ENCODE measurements around the gene YIPF2. TPM values are rescaled to one million over a fixed set of nuclear protein-coding genes. Genes with fewer than 3 reads are reported as not detected.

The YIPF2 gene
- total RNA-seq, 1 donor from 2014 or later: 68.4 TPM

DNA sequence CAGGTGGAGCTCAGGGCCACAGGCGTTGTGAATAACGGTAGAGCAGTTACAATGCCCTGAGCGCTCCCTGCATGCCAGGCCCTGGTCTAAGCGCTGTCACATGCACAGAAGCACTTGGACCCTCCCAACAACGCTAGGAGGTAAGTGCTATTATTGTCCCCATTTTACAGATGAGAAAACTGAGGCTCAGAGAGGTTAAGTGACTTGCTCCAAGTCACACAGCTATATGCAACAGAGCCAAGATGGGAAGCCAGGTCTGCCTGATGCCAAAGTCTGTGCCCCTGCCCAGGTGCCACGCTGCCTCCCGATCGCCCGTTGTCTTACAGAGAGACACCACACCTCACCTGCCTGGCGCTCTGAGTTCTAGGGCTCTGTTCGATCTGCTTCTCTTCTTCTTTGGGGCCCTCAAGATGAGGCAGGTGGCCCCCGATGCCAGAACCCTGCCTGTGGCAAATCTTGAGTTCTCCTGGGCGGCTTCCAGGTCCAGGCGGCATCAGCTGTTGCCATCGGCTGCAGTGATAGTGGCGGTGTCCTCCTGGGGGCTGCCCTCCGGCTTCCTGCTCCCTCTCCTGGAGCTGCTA is 20.0 kb downstream of the YIPF2 start:
- Mint-ChIP-seq H3K4me3 (ENCODE audit: unreplicated experiment) (no peak overlapping the region), H3K4me1 (ENCODE audit: unreplicated experiment) (no peaks in the 10 kb centered on the region), H3K36me3 (ENCODE audit: unreplicated experiment) (peaks cover 30% of the 10 kb centered on the region), H3K27ac (ENCODE audit: unreplicated experiment) (no peak overlapping the region), H3K27me3 (ENCODE audit: unreplicated experiment) (no peaks in the 10 kb centered on the region), H3K9me3 (ENCODE audit: unreplicated experiment) (no peaks in the 10 kb centered on the region)
- no peak for DNase-seq (ENCODE audit: extremely low spot score, unreplicated experiment)
- TF ChIP-seq, protein P1, sequence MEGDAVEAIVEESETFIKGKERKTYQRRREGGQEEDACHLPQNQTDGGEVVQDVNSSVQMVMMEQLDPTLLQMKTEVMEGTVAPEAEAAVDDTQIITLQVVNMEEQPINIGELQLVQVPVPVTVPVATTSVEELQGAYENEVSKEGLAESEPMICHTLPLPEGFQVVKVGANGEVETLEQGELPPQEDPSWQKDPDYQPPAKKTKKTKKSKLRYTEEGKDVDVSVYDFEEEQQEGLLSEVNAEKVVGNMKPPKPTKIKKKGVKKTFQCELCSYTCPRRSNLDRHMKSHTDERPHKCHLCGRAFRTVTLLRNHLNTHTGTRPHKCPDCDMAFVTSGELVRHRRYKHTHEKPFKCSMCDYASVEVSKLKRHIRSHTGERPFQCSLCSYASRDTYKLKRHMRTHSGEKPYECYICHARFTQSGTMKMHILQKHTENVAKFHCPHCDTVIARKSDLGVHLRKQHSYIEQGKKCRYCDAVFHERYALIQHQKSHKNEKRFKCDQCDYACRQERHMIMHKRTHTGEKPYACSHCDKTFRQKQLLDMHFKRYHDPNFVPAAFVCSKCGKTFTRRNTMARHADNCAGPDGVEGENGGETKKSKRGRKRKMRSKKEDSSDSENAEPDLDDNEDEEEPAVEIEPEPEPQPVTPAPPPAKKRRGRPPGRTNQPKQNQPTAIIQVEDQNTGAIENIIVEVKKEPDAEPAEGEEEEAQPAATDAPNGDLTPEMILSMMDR (IDR thresholded peaks at IDR 0.05): no peak

DNA sequence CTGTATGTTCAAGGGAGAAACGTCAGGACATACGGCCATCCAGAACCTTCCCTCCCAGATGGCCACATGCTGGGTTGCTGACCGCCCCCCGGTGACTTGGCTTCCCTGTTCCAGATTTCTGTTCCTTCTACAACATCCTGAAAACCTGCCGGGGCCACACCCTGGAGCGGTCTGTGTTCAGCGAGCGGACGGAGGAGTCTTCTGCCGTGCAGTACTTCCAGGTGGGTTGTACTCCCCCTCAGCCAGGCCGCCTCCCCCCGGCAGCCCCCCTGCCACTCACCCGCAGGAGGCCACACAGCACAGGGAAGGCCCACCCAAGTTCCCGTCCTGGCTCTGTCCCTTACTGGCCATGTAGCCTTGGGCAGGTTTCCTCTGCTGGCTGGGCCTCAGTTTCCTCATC is 20.5 kb downstream of the YIPF2 start:
- Mint-ChIP-seq H3K4me1 (ENCODE audit: unreplicated experiment) (no peaks in the 10 kb centered on the region), H3K27ac (ENCODE audit: unreplicated experiment) (no peak overlapping the region), H3K36me3 (ENCODE audit: unreplicated experiment) (peaks cover 35% of the 10 kb centered on the region), H3K27me3 (ENCODE audit: unreplicated experiment) (no peaks in the 10 kb centered on the region), H3K9me3 (ENCODE audit: unreplicated experiment) (peaks cover 4% of the 10 kb centered on the region), H3K4me3 (ENCODE audit: unreplicated experiment) (no peak overlapping the region)
- TF ChIP-seq, protein P1 (IDR thresholded peaks at IDR 0.05): no peak
- no peak for DNase-seq (ENCODE audit: extremely low spot score, unreplicated experiment)

DNA sequence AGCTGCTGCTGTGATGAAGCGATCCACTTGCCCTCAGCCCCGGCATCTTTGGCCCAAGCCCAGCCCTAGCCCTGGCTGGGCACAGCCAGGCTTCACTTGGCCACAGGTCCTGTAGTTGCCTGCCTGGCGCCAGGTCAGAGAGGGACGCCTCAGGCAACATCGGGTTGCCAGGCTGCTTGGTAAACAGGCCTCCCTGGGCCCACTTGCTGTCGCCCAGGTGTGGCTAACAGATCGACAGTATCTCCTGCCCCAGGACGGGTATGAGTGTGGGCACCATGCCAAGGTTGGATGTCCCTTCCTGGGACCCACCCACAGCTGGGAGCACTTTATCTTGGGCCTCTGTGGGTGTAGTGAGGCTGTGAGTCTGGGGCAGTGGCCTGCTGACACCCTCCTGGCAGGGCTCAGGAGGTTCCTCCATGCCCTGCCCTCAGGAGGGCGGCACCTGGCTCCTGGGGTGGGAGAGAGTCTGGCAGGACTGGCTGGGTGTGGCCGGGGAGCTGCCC is 29.2 kb downstream of the YIPF2 start:
- peak overlapping the region; percentile 45 for H3K27ac Mint-ChIP-seq (ENCODE audit: unreplicated experiment)
- no peak for DNase-seq (ENCODE audit: extremely low spot score, unreplicated experiment)
- no peak overlapping the region for H3K4me3 Mint-ChIP-seq (ENCODE audit: unreplicated experiment)
- TF ChIP-seq, protein P1 (IDR thresholded peaks at IDR 0.05): no peak
- peaks cover 36% of the 10 kb centered on the region for H3K4me1 Mint-ChIP-seq (ENCODE audit: unreplicated experiment)
- peaks cover 6% of the 10 kb centered on the region for H3K9me3 Mint-ChIP-seq (ENCODE audit: unreplicated experiment)
- peaks cover 8% of the 10 kb centered on the region for H3K36me3 Mint-ChIP-seq (ENCODE audit: unreplicated experiment)
- H3K27me3 Mint-ChIP-seq (ENCODE audit: unreplicated experiment): no peaks in the 10 kb centered on the region

DNA sequence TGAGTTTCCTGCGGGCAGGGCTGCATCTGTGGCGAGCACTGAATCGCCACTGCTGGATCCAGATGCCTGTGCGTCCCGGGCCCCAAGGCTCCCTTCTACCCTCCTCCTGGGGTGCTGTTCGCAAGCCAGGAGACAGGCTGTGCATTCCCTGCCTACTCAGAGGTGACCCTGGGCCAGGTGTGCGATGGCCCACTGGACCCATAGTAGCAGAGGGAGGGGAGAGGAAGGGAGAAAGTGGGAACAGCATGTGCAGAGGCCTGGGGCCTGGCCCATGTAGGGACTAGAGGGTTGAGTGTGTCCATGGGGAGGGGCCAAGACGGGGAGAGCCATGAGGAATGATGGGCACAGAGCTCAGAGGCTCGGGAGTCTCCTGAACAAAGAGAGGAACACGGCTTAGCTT is 29.8 kb downstream of the YIPF2 start:
- peaks cover 6% of the 10 kb centered on the region for H3K9me3 Mint-ChIP-seq (ENCODE audit: unreplicated experiment)
- TF ChIP-seq, protein P1 (IDR thresholded peaks at IDR 0.05): no peak
- no peak overlapping the region for H3K4me3 Mint-ChIP-seq (ENCODE audit: unreplicated experiment)
- H3K4me1 Mint-ChIP-seq (ENCODE audit: unreplicated experiment): peaks cover 41% of the 10 kb centered on the region
- no peaks in the 10 kb centered on the region for H3K27me3 Mint-ChIP-seq (ENCODE audit: unreplicated experiment)
- DNase-seq (ENCODE audit: extremely low spot score, unreplicated experiment): no peak
- H3K36me3 Mint-ChIP-seq (ENCODE audit: unreplicated experiment): peaks cover 8% of the 10 kb centered on the region
- peak overlapping the region; percentile 45 for H3K27ac Mint-ChIP-seq (ENCODE audit: unreplicated experiment)

DNA sequence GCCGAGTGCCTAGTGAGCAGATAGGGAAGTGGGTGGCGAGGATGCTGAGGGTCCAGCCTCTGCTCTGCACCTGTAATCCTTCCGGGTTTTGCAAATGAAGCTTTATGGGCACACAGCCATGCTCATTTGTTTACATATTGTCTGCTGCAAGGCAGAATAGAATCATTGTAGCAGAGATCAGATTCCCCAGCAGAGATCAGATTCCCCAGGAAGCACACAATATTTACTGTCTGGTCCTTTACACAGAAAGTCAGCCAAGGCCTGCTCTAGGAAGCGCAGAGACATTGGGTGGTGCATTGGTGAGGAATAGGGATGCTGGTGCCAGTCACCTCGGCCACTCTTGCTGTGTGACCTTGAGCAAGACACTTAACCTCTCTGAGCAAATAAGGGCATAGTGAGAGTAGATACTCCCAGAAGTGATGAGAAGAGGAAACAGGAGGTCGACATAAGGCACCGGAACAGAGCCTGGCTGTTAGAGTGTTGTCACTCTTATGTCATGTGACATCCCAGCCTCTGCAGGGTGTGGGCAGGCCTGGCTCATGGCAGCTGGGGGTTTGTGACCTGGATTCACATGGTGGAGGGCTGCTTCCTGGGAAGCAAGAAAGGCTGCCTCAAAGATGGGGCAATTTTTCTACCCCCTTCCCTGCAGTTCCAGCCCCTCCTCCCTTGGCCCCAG is 31.4 kb downstream of the YIPF2 start:
- DNase-seq (ENCODE audit: extremely low spot score, unreplicated experiment): no peak
- peak overlapping the region; percentile 89 for H3K27ac Mint-ChIP-seq (ENCODE audit: unreplicated experiment)
- no peaks in the 10 kb centered on the region for H3K36me3 Mint-ChIP-seq (ENCODE audit: unreplicated experiment)
- no peak overlapping the region for H3K4me3 Mint-ChIP-seq (ENCODE audit: unreplicated experiment)
- peaks cover 48% of the 10 kb centered on the region for H3K4me1 Mint-ChIP-seq (ENCODE audit: unreplicated experiment)
- TF ChIP-seq, protein P1 (IDR thresholded peaks at IDR 0.05): no peak
- no peaks in the 10 kb centered on the region for H3K27me3 Mint-ChIP-seq (ENCODE audit: unreplicated experiment)
- no peaks in the 10 kb centered on the region for H3K9me3 Mint-ChIP-seq (ENCODE audit: unreplicated experiment)
